Heart left ventricle (tissue), 13 donors: ENCODE results near the gene NTRK3.

Experiments
- CTCF ChIP-seq, 12 donors: fragments of 200-600 bp; sonication (generic) in 4 of 12; IDR thresholded peaks; one replicate each; pipeline versions ENCODE4 v1.5.0 to v1.8.0; 2018 to 2022; ENCODE audit warnings: antibody characterized with exemption in 12 of 12, mild to moderate bottlenecking in 5 of 12
- POLR2A ChIP-seq, 2 donors: fragments of 450-650 bp; IDR thresholded peaks; one replicate each; pipeline ENCODE4 v1.6.1; 2017; ENCODE audit warnings: antibody characterized with exemption in 2 of 2, mild to moderate bottlenecking in 2 of 2, moderate library complexity in 2 of 2
- donor health status: ischemic (EF 13 %, LVEDD 7.1; RV severe dilation, severe dysfunction).
- donor health status: DM: no; HTN: yes; CAD: no.
- donor health status: DM: no; HTN: no; CAD: no.
- donor health status: ischemic (EF 25% LVEDD 6.9; RV normal size, moderate dysfunction).
- donor health status: ischemic (EF 25% LVEDD 5.7; RV mildly dilated, moderate dysfunction).
- donor health status: ischemic (EF 35%, LVEDD 5.7; RV mildly dilated, moderate dysfunction).
- donor health status: nonischemic (EF 11% LVEDD 7.7; RV severe dilation, severe dysfunction).
- donor health status: DM: yes; HTN: yes; CAD: no.
- donor health status: PGD.
- donor health status: ischemic (EF 29% LVEDD 5.4; RV normal size, mild dysfunction).
- donor health status: nonischemic (EF 23%, LVEDD 6.1; RV moderate dilation, normal function).

GRCh38 chr15:88152672-88153071, 103.9 kb downstream of the NTRK3 start:
- TF ChIP-seq CTCF (IDR thresholded peaks at IDR 0.05), result no peak
- no peak for TF ChIP-seq POLR2A (IDR thresholded peaks at IDR 0.05)
